ENCODE data around the gene ANKIB1.

GRCh38 chr7:92359801-92360200, 114.0 kb downstream of the ANKIB1 start:
- TF ChIP-seq CTCF (conservative IDR thresholded peaks at IDR 0.05; ENCODE audit: low read depth, low read length) = no peak
- no peak for TF ChIP-seq EZH2 (IDR thresholded peaks at IDR 0.05; ENCODE audit: borderline replicate concordance, low read depth, low read length, poor library complexity, severe bottlenecking)

All from A673 (cell line).